ENCODE measurements around the gene SLCO2B1. TPM values are rescaled to one million over a fixed set of nuclear protein-coding genes. Genes with fewer than 3 reads are reported as not detected.

SLCO2B1 gene
- total RNA-seq, 1 experiment from 2014 or later = 1.0 TPM

GRCh38 chr11:75241906-75242644 lies 91.2 kb downstream of the SLCO2B1 start:
- Histone ChIP-seq H3K4me1 (ENCODE audit: insufficient read depth, low read length, poor library complexity, severe bottlenecking) (no peaks in the 10 kb centered on the region), H3K27ac (ENCODE audit: low read depth, low read length, poor library complexity, severe bottlenecking) (no peak overlapping the region), H3K9me3 (ENCODE audit: low read depth, low read length, poor library complexity, severe bottlenecking) (no peaks in the 10 kb centered on the region), H3K4me3 (ENCODE audit: low read depth, low read length, poor library complexity, severe bottlenecking) (peak overlapping the region; percentile 49), H3K27me3 (replicated peaks; ENCODE audit: insufficient read depth, low read depth, low read length, poor library complexity) (peaks cover 43% of the 10 kb centered on the region), H3K36me3 (ENCODE audit: insufficient read depth, low read length, poor library complexity, severe bottlenecking) (no peaks in the 10 kb centered on the region)
- no peak for DNase-seq (ENCODE audit: low spot score)
- no TSS peak for BruUV-seq (replicated peaks)
- CTCF ChIA-PET = interaction anchor here (0.5 to 2.7 kb wide), 7 partner anchors 28 to 1072 kb away, joined by 3 to 19 read pairs (median 13); partner anchors contain the start of gene C2CD3
- intact Hi-C loops (cut with micrococcal nuclease; ENCODE audit: unreplicated experiment) = loop anchor here (2.0 kb wide), 1 partner anchor 97 kb away; no protein-coding TSS in a partner anchor
- no peak for TF ChIP-seq EZH2 (IDR thresholded peaks at IDR 0.05; ENCODE audit: borderline replicate concordance, low read depth, low read length, poor library complexity, severe bottlenecking)
- TF ChIP-seq, protein P1, sequence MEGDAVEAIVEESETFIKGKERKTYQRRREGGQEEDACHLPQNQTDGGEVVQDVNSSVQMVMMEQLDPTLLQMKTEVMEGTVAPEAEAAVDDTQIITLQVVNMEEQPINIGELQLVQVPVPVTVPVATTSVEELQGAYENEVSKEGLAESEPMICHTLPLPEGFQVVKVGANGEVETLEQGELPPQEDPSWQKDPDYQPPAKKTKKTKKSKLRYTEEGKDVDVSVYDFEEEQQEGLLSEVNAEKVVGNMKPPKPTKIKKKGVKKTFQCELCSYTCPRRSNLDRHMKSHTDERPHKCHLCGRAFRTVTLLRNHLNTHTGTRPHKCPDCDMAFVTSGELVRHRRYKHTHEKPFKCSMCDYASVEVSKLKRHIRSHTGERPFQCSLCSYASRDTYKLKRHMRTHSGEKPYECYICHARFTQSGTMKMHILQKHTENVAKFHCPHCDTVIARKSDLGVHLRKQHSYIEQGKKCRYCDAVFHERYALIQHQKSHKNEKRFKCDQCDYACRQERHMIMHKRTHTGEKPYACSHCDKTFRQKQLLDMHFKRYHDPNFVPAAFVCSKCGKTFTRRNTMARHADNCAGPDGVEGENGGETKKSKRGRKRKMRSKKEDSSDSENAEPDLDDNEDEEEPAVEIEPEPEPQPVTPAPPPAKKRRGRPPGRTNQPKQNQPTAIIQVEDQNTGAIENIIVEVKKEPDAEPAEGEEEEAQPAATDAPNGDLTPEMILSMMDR (conservative IDR thresholded peaks at IDR 0.05; ENCODE audit: low read depth, low read length) = 0 out of 2 replicates have a peak, but pooled peaks have one; percentile 43
- POLR2A ChIA-PET (ENCODE audit: low non-redundant PET) = no interaction called here

DNA sequence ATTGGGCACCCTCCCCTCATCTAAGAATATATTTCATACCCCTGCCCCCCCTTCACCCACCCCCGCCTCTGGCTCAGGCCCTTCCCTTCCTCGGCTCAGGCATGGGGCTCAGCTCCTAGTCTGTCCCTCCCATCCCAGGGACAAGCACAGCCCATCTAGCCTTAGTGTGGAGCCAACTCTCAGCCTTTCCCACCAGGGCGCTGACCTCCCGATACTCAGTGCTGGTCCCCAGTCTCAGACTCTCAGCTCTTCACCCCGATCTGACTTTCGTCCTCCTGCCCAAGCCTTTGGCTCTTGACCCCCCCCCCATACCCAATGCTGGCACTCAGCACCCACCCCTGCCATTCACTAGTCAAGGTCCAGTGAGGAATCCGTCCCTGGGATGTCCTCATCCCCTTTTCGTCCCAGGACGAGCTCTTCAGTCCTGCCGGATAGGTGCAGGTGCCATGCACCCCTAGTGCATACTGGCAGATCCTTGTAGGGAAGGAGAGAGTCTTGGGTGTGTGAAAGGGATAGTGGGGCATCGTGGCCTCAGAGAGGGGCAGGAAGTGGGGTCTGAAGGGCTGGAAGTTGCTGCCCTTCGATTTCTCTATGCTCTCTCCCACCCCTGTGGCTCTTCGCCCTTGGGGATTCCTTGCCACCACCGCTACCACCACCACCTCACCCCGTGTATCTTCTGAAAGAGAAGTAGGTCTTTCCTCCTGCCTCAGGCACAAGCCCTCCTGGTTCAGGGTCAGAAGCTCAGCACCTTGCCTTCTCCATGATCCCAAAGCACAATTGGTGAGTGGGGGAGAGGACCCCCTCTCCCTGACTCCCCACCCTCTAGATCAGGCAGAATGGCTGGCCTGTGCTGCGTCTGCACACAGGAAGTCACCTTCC lies 92.1 kb downstream of the SLCO2B1 start:
- CTCF ChIA-PET = interaction anchor here (0.5 to 2.7 kb wide), 5 partner anchors 29 to 1072 kb away, joined by 4 to 19 read pairs (median 13); partner anchors contain the start of gene C2CD3
- Histone ChIP-seq H3K27me3 (replicated peaks; ENCODE audit: insufficient read depth, low read depth, low read length, poor library complexity) (peaks cover 43% of the 10 kb centered on the region), H3K27ac (ENCODE audit: low read depth, low read length, poor library complexity, severe bottlenecking) (no peak overlapping the region), H3K9me3 (ENCODE audit: low read depth, low read length, poor library complexity, severe bottlenecking) (no peaks in the 10 kb centered on the region), H3K4me1 (ENCODE audit: insufficient read depth, low read length, poor library complexity, severe bottlenecking) (no peaks in the 10 kb centered on the region), H3K4me3 (ENCODE audit: low read depth, low read length, poor library complexity, severe bottlenecking) (no peak overlapping the region), H3K36me3 (ENCODE audit: insufficient read depth, low read length, poor library complexity, severe bottlenecking) (no peaks in the 10 kb centered on the region)
- no TSS peak for BruUV-seq (replicated peaks)
- POLR2A ChIA-PET (ENCODE audit: low non-redundant PET) = no interaction called here
- no peak for DNase-seq (ENCODE audit: low spot score)
- intact Hi-C loops (cut with micrococcal nuclease; ENCODE audit: unreplicated experiment) = no loop called here
- TF ChIP-seq, protein P1 (conservative IDR thresholded peaks at IDR 0.05; ENCODE audit: low read depth, low read length) = no peak
- no peak for TF ChIP-seq EZH2 (IDR thresholded peaks at IDR 0.05; ENCODE audit: borderline replicate concordance, low read depth, low read length, poor library complexity, severe bottlenecking)

DNA sequence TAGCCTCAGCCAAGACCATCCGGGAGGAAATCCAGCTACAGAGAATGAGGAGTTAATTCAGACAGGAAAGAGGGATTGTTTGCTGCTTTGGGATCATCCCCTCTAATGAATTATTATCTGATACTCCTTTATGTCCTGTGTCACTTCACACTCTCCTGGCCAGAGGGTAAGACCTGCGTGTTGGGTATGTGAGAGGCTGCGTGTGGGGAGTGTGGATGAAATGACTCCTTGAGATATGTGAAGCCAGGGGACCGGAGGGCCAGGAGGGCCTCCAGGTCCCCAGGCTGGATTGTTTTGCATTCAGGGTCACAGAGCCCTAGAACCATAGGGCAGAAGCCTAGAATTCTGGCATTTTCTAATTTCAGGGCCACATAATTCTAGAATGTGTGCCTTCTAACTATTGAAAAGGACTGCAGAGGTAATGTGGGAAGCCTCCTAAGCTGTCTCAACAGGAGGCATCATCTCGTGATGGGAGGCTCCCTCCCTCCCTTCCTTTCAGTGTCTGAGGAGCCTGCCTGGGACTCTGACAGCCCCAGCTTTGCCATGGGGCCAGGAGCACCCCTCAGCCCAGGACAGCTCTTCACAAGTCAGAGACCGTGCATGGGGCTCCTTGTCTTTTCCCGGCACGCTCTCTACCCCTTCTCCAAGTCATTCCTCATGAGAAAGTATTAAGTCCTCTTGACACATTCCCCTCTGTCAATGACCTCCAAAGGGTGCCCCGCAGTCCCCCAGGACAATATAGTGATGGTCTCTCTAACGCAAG lies 93.3 kb downstream of the SLCO2B1 start:
- no TSS peak for BruUV-seq (replicated peaks)
- CTCF ChIA-PET = no interaction called here
- Histone ChIP-seq H3K4me3 (ENCODE audit: low read depth, low read length, poor library complexity, severe bottlenecking) (no peak overlapping the region), H3K36me3 (ENCODE audit: insufficient read depth, low read length, poor library complexity, severe bottlenecking) (no peaks in the 10 kb centered on the region), H3K9me3 (ENCODE audit: low read depth, low read length, poor library complexity, severe bottlenecking) (no peaks in the 10 kb centered on the region), H3K27me3 (replicated peaks; ENCODE audit: insufficient read depth, low read depth, low read length, poor library complexity) (peaks cover 43% of the 10 kb centered on the region), H3K4me1 (ENCODE audit: insufficient read depth, low read length, poor library complexity, severe bottlenecking) (no peaks in the 10 kb centered on the region), H3K27ac (ENCODE audit: low read depth, low read length, poor library complexity, severe bottlenecking) (no peak overlapping the region)
- DNase-seq (ENCODE audit: low spot score) = no peak
- no peak for TF ChIP-seq EZH2 (IDR thresholded peaks at IDR 0.05; ENCODE audit: borderline replicate concordance, low read depth, low read length, poor library complexity, severe bottlenecking)
- TF ChIP-seq, protein P1 (conservative IDR thresholded peaks at IDR 0.05; ENCODE audit: low read depth, low read length) = no peak
- POLR2A ChIA-PET (ENCODE audit: low non-redundant PET) = no interaction called here
- intact Hi-C loops (cut with micrococcal nuclease; ENCODE audit: unreplicated experiment) = no loop called here

All from A673 (cell line).